GM10847 (cell line): ENCODE data around the gene C1orf21.

Experiments
- POLR2A ChIP-seq: IDR thresholded peaks from 2 replicates; pipeline ENCODE4 v1.6.1; 2011; ENCODE audit not compliant: insufficient read length; ENCODE audit errors: extremely low read depth

C1orf21 gene

GRCh38 chr1:184424157-184424556 lies 37.3 kb downstream of the C1orf21 start:
- TF ChIP-seq POLR2A, result no peak

- no peak for TF ChIP-seq POLR2A
Observed at GRCh38 chr1:184424945-184425344, 38.1 kb downstream of the C1orf21 start.

GRCh38 chr1:184425449-184426277 lies 38.8 kb downstream of the C1orf21 start:
- no peak for TF ChIP-seq POLR2A

GRCh38 chr1:184426278-184426674 lies 39.4 kb downstream of the C1orf21 start:
- TF ChIP-seq POLR2A, result no peak

- no peak for TF ChIP-seq POLR2A
Observed at GRCh38 chr1:184427722-184428121, 40.9 kb downstream of the C1orf21 start.

GRCh38 chr1:184428604-184429003 lies 41.8 kb downstream of the C1orf21 start:
- no peak for TF ChIP-seq POLR2A

- no peak for TF ChIP-seq POLR2A
Observed at GRCh38 chr1:184429335-184429734, 42.5 kb downstream of the C1orf21 start.

- no peak for TF ChIP-seq POLR2A
Observed at GRCh38 chr1:184433956-184434502, 47.2 kb downstream of the C1orf21 start.

GRCh38 chr1:184437291-184437690 lies 50.5 kb downstream of the C1orf21 start:
- TF ChIP-seq POLR2A, result no peak

GRCh38 chr1:184438363-184438762 lies 51.5 kb downstream of the C1orf21 start:
- TF ChIP-seq POLR2A, result no peak

- no peak for TF ChIP-seq POLR2A
Observed at GRCh38 chr1:184442260-184442659, 55.4 kb downstream of the C1orf21 start.

- TF ChIP-seq POLR2A, result no peak
Observed at GRCh38 chr1:184443201-184443600, 56.4 kb downstream of the C1orf21 start.

GRCh38 chr1:184443624-184444023 lies 56.8 kb downstream of the C1orf21 start:
- no peak for TF ChIP-seq POLR2A

GRCh38 chr1:184445997-184446396 lies 59.2 kb downstream of the C1orf21 start:
- no peak for TF ChIP-seq POLR2A

- TF ChIP-seq POLR2A, result no peak
Observed at GRCh38 chr1:184447651-184448185, 60.9 kb downstream of the C1orf21 start.

- TF ChIP-seq POLR2A, result no peak
Observed at GRCh38 chr1:184449916-184450315, 63.1 kb downstream of the C1orf21 start.

- TF ChIP-seq POLR2A, result no peak
Observed at GRCh38 chr1:184455786-184456185, 69.0 kb downstream of the C1orf21 start.

GRCh38 chr1:184456189-184456588 lies 69.4 kb downstream of the C1orf21 start:
- TF ChIP-seq POLR2A, result no peak
